Measurements from ENCODE around the gene FOXD2.

The FOXD2 gene
- long read RNA-seq, donor 1, full-length matches to known transcripts = 34 of 34 reads
- long read RNA-seq, donor 1, partial matches to known transcripts = 0 of 34 reads
- long read RNA-seq, donor 1, other reads (novel, unspliced or antisense) = 0 of 34 reads
- long read RNA-seq, donor 2, full-length matches to known transcripts = 22 of 22 reads
- long read RNA-seq, donor 2, partial matches to known transcripts = 0 of 22 reads
- long read RNA-seq, donor 2, other reads (novel, unspliced or antisense) = 0 of 22 reads
- long read RNA-seq, donor 3, full-length matches to known transcripts = 17 of 17 reads
- long read RNA-seq, donor 3, partial matches to known transcripts = 0 of 17 reads
- long read RNA-seq, donor 3, other reads (novel, unspliced or antisense) = 0 of 17 reads
- long read RNA-seq, donor 4, full-length matches to known transcripts = 47 of 47 reads
- long read RNA-seq, donor 4, partial matches to known transcripts = 0 of 47 reads
- long read RNA-seq, donor 4, other reads (novel, unspliced or antisense) = 0 of 47 reads
- long read RNA-seq, donor 5, full-length matches to known transcripts = 47 of 47 reads
- long read RNA-seq, donor 5, partial matches to known transcripts = 0 of 47 reads
- long read RNA-seq, donor 5, other reads (novel, unspliced or antisense) = 0 of 47 reads
- long read RNA-seq, donor 6, full-length matches to known transcripts = 37 of 37 reads
- long read RNA-seq, donor 6, partial matches to known transcripts = 0 of 37 reads
- long read RNA-seq, donor 6, other reads (novel, unspliced or antisense) = 0 of 37 reads
- long read RNA-seq, donor 7, full-length matches to known transcripts = 55 of 55 reads
- long read RNA-seq, donor 7, partial matches to known transcripts = 0 of 55 reads
- long read RNA-seq, donor 7, other reads (novel, unspliced or antisense) = 0 of 55 reads
- long read RNA-seq, donor 8, full-length matches to known transcripts = 26 of 26 reads
- long read RNA-seq, donor 8, partial matches to known transcripts = 0 of 26 reads
- long read RNA-seq, donor 8, other reads (novel, unspliced or antisense) = 0 of 26 reads

- peak; percentile 99 for DNase-seq
Measured at GRCh38 chr1:47437447-47438164, at the start of gene FOXD2. TSS of gene FOXD2 (plus strand) at chr1:47438044. CDS start at chr1:47438136, 92 bp downstream.

DNA sequence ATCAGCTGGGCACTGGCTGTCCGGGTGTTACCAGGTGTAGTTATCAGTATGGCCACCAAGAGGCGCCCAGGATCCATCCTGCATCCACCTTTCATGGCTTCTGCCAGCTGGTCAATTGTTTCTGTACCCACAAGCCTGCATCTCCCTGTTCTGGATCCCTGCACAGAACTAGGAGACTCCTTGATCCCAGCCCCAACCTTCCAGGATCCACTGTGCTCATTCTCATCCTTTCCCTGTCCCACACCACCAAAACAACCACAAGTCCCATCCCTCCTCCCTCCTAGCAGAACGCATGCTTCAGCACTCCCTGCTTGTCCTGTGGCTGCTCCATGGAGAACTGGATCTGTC lies 49.0 kb upstream of the FOXD2 start:
- DNase-seq = peak; percentile 55

DNA sequence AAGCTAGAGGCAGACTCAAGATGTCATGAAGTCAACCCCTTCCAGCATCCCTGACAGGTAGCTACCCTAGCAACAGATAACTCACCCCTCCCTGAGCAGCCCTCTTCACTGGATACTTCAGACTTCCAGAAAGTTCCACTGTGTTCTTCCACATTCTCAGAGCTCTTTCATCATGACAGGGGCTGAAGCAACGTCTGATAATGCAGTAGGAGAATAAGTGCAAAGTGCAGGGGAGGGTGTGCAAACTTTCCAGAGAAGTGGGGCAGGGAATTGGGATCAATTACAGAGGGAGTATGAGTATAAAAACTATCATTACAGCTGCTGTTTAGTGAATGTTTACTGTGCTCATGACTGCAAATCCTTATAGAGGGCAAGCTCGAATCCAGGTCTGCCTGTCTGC lies 48.1 kb upstream of the FOXD2 start:
- DNase-seq = no peak

DNA sequence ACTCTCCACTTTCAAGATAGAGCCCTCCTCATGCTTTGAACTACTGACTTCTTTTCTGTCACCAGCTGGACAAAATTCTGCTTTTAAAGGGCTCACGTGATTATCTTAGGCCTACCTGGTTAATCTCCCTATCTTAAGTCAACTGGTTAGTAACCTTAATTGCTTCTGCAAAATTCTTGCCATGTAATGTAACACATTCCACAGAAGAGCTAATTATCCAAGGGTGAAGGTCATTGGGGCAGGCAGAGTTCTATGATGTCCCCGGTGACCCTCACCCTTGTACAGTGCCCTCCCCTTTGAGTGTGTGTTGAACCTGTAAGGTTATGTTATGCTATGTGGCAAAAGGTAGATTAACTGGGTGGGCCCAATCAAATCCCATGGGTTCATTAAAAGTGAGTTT lies 47.0 kb upstream of the FOXD2 start:
- no peak for DNase-seq

DNA sequence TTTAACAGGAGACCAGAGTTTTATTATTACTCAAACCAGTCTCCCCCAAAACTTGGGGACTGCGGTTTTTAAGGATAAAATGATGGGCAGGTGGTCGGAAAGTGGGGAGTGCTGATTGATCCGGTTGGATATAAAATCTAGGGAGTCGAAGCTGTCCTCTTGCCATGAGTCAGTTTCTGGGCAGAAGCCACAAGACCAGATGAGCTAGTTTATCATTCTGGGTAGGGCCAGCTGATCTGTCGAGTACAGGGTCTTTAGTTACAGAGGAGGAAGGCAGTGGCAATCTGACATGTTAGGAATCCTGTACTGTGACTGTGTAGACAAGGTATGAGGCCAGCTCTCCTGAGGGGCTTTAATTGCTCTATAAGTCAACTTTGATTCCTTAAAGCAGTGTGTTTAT lies 44.7 kb upstream of the FOXD2 start:
- no peak for DNase-seq

- DNase-seq = no peak
Measured at GRCh38 chr1:47395433-47395832, 42.4 kb upstream of the FOXD2 start.

- no peak for DNase-seq
Measured at GRCh38 chr1:47396671-47397196, 41.1 kb upstream of the FOXD2 start.

- no peak for DNase-seq
Measured at GRCh38 chr1:47399138-47399845, 38.6 kb upstream of the FOXD2 start.

- no peak for DNase-seq
Measured at GRCh38 chr1:47399846-47400155, 38.0 kb upstream of the FOXD2 start.

DNA sequence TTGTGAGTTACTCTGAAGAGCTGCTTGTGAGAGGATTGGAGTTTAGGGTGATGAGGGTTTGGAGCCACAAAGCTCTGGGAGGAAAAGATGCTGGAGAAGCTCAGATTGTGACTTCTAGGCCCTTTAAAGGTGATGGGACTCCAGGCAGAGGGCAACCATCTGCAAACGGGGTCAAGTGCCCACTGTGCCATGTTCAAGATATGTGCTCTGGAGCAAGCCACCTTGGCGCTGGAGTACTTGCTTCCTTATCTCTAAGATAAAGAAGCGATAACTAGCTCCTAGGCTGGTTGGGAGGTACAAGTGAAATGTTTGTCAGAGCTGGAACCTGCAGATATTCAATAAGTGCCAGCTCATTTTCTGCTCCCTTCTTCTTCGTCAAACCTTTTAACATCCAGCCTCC lies 36.1 kb upstream of the FOXD2 start:
- DNase-seq = no peak

DNA sequence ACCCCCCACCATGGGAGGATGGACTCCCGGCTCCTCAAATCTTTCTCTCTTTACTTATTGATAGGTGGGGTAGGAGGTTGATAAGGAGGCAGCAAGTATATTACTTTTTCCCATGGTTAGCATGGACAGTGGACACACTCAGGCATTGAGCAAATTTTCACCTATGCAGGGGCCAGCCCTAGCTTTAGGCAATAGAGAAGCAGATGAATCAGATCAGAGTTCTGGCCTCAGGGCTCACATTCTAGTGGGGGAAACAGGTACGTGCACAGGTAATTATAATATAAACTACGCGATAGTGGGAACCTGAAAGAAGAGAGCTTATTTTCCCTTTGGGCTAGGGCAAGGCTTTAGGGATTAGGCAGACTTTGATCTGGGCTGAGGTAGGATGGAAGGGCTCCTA lies 35.3 kb upstream of the FOXD2 start:
- DNase-seq = no peak

DNA sequence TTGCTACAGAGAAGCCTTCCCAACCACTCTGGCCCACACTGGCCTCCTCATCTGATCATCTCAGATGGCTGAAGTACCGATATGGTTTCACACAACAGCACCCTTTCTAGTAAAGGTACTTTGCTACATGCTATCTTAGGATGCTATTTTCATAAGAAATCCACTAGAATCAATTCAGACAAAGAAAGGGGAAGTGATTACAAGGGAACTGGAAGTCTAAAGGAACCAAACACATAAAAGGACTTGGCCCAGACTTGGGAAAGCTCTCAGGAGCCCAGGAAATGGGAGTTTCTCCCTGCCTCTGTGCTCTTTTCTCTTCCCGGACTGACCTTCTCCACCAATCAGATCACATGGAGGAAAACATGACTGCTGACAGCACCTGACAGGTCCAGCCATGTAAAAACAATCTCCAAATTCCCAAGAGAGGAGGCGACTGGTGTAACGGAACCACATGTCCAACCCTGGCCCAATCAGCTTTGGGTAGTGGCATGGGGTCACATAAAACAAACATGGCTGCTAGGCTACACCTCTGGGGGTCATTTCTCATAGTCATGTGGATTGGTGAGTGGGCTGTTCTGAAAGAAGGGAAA lies 34.4 kb upstream of the FOXD2 start:
- no peak for DNase-seq

DNA sequence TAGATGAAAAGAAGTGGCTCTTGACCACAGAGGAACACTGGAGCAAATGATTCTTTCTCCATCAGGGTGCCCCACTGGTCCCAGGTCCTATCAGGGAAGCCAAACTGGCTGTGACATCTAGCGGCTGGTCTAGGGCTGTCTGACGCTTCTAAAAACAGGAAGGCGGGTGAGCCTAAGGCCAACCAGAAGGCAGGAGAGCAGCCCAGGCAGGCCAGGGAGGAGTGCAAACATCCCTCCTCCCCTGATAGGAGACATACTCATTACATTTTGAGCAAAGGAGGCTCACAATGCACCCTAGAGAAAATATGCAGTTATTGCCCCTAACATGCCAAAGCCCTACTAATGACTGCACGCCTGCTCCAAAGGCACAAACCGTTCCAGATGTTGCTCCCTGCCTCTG lies 32.1 kb upstream of the FOXD2 start:
- peak; percentile 19 for DNase-seq

DNA sequence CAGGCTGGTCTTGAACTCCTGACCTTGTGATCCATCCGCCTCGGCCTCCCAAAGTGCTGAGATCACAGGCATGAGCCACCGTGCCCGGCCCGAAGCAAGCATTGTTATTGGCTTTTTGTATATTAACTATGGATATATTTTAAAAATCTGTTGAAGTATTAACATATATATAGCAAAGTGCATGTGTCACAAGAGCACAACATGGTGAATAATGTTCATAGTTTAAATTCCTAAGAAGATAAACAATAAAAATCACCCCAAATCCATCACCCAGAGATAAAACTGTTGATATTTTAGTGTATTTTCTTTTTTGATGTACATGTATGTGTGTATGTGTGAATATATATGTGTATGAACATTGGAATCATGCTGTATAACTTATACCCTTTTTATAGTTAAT lies 30.9 kb upstream of the FOXD2 start:
- no peak for DNase-seq

GRCh38 chr1:47407481-47407880 lies 30.4 kb upstream of the FOXD2 start:
- DNase-seq = no peak

- DNase-seq = peak; percentile 38
Measured at GRCh38 chr1:47409311-47410067, 28.4 kb upstream of the FOXD2 start.

GRCh38 chr1:47410068-47410455 lies 27.8 kb upstream of the FOXD2 start:
- DNase-seq = no peak

DNA sequence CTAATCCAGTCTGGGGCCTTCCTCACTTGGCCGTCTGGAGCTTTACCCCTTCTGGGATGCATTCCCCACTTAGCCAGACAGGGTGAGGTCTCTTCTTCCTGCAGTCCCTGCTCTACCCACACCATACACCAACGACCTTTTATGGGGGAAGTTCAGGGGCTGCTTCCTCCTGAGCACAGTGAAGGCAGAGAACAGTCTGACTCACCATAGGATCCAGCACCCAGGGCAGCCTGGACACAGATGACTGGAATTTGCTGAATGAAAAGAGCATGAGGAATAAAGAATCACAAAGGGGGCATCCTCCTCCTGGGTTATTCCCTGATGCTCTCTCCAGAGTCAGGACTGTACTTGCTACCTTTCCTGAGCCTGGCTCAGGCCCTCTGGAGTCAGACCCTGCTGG lies 26.4 kb upstream of the FOXD2 start:
- no peak for DNase-seq

DNA sequence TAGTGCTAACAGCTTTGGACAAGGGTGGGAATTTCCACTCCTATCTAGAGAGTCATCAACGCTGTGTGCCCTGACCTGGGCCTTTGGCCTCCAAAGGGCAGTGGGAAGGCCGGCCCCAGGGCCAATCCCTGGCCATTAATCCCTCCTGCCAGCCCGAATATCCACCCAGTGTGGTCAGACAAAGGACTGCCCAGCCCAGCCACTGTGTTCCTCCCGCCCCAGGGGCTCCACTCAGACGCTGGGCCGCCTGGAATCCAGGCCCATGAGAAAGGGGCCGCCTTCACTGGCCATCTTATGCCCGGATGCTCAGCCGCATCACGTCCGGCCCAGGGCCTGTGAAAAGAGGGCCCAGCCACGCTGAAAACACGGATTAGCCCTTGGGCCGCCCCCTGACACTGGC lies 25.4 kb upstream of the FOXD2 start:
- DNase-seq = no peak

GRCh38 chr1:47415728-47416318 lies 22.0 kb upstream of the FOXD2 start, which contains the start of gene FOXE3:
TSS of gene FOXE3 (plus strand) at chr1:47416285. CDS start at chr1:47416316, 31 bp downstream.
- DNase-seq = no peak
